GM21360 (cell line): ENCODE results near the gene PPP1R13B.

Experiments used
- ATAC-seq: cut with Tn5 transposase; IDR thresholded peaks from one replicate; pipeline ENCODE4 v1.9.1; 2021; ENCODE audit warnings: mild to moderate bottlenecking, moderate library complexity; ENCODE audit not compliant: unreplicated experiment

PPP1R13B gene

DNA sequence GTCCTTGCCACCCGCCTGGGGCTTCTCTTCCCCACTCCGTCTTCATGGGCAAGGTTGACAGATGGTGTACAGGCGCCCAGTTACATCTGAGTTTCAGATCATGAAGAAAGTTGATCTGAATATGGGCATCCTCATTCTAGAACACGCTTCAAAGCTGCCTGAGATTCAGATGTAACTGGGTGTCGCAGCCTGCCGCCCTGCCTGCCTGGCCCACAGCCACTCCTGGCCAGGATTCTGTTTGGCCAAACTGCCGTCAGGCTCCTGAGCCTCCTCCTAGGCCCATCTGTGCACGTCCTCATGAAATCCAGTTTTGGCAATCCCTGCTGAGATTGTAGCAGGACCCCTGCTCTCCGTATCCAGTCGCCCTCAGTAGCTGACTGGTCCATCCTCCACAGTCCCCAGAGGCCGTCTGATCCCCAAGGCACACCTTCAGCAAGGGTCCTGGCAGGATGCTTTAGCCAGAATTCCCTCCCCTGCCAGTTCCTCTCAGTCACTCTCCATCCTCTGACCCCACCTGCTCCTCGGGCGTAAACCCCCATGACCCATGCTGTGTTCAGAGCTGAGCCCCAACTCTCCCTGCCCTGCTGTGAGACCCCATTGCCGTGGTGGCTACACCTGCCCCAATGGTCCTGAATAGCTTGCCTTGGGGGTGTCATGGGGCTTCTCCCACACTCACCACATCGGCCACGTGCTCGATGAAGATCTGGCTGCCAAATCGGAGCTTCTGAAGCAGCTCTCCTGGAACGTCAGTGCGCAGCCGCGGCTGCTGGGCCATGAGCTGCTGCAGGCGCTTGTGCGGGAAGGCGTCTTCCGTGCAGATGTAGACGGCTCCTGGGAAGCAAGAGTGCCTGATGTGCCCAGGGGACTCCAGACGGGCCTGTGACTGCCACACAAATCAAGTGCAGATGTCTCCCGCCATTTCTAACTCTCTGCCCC is 144.6 kb downstream of the PPP1R13B start:
- no peak for ATAC-seq

DNA sequence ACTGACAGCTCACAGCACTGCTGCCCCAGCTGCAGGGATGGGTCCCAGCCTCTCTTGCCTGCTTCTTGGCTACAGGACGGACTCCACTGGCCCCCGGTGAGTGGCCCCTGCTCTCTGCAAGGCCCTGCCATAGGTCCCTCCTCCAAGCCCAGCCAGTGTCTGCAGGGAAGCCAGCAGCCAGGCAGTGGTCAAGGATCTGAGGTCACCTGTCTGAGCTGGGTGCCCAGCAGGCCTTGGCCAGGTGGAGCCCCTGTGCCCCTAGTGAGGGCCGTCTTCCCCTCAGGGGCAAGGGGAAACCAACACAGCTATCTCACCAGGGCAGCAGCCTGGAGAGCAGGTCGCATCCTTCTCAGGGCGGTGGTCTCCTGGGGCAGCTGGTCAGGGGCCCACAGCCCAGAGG is 145.3 kb downstream of the PPP1R13B start:
- no peak for ATAC-seq

DNA sequence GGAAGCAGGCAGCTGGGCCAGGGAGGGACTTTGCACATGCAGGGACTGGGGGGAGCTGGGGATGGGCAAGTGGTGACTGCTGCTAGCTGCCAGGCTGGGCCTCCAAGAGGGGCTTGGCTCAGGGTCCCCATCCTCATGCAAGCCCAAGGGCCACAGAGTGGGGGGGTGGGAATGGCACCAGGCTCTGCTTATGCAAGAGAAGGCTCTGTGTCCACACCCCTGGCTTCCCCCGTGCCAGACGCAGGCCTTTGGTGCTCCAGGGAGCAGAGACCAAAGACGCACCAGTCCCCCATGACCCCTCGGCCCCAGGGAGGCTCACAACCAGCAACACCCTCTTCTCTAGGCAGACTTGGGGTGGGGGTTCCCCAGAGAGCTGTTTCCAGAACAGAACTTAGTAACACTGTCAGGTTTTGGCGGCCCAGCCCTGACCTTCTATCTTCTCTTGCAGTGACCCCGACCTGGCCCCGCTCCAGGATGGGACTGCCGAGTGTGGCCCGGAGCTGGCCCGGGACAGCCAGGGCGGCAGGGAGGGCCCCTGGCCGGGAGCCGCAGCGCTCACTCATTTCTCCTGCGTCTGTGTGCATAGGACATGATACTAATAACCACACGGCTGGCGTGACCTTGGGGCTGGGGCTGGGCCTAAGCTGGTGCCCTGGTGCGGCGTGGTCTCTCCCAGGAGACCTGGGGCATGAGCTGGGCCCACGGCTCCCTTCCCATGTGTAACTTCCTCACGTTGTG is 146.5 kb downstream of the PPP1R13B start:
- no peak for ATAC-seq

DNA sequence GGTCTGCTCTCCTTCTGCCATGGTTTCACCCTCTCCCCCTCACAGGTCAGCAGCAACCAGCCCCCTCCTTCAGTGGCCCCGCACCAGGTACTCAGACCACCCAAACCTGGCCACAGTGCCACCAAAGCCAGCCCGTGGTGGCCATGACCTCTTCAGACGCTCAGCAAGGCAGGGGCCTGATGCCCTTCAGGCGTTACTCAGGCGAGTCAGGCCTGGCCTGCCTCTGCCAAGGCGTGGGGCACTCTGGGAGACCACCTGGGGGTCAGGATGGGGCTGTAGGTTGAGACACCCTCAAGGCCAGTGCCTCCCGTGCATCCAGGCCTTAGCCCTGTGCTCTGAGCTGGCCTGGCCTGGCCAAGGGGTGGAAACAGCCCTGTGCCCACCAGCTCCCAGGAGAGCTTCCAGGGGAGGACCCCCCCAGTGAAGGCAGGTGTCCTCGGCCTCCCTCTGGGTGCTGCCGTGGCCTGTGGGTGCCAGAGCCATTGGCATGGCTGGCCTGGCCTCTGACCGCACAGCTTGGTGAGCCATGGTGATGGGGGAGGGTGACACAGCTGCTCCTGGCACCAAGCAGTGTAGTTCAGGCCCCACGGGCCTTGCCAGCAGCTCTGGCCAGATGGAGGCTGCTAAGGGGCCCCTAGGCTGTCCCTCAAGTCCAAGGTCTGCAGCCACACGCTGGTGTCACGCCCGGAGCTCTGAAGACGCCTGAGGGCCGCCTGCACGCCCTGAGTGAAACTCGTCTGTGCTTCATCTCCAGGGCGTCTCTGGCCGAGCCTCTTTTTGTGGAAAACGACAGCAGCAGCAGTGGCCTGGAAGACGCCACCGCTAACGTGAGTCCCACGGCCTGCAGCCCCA is 147.2 kb downstream of the PPP1R13B start:
- no peak for ATAC-seq

DNA sequence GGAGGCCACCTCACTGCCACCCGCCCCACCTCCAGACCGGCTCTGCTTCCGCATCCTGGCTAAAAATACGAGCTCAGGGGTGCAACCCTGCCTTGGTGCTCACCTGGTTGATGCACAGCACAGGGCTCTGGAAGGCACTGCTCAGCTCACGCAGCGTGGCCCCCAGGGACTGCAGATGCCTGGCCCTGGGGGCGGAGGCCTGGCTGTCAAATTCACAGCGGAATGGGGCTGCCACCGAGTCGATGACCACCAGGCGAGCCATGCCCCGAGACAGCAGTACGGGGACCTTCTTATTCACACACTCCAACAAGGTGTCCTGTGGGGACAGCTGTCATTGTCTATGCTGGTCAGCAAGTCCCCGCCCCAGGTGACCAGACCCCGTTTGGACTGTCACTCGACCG is 148.1 kb downstream of the PPP1R13B start:
- no peak for ATAC-seq

DNA sequence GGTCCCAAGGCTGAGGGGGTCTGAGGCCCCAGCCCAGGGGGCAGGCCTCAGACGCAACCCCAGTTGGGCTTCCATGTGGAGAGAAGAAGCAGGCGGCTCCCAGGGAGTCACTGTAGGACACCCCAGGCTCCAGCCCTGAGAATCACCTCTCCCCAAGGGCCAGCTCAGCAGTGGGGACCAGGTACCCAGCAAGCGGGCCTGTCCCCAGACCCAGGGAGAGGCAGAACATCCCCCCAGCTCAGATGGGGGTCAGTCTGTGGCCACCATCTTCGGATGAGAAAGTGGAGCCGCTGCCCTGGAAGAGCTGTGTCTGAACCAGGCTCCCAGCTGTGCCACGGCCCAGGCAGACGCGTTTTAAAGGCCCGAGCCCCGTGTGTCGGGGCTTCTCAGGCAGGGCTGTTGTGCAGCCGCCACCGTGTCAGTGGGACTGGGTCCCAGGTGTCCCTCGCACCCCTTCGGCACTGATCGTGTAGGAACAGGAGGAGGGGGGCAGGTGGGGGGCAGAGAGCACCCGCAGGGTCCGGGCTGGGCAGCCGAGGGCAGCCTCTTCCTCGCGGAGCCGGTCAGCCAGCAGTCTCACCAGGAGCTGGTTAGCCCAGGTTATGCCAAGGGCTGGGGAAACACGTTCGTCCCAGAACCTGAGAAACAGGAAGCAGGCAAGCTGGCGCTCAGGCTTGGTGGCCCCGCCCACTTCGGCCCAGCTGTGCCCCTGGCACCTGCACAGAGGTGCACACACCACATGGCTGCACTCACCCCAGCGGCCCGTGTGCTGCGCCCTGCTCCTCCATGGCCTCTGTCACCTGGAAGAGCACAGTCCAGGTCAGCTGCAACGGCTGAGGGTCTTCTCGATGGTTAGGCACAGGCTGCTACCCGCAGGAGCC is 148.8 kb downstream of the PPP1R13B start:
- no peak for ATAC-seq

DNA sequence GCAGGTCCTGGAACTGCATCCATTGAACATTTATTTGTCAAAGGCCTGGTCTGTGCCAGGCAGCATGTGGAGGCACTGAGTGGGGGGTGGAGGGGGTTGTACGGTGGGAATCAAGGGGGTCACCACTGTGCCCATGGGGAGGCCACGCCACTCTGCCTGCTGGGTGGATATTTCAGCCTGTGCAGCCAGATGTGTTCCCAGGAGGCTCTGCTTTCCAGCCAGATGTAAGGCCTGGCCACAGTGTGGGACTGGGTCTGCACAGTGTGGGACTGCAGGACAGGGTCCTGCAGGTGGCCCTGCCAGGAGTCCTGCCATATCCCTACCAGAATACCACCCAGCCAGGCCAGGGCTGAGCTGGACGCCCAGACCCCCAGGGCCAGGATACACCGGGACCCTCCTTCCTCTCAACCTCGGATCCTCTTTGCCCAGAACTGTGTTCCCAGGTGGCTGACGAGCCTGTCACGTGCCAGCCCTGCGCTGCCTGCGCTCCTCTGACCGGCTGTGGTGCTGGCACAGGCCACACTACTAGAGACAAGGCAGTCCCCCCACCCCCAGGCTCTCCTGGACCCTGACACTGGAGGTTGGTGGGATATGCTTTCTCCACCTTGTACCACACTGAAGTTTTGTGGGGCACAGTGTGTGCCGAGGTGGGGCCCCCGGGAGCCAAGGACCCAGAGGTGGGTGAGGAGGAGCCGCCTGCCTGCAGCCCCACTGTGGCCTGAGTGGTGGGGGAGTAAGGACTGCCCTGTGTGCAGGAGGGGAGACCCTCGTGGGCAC is 149.6 kb downstream of the PPP1R13B start:
- ATAC-seq, result no peak

DNA sequence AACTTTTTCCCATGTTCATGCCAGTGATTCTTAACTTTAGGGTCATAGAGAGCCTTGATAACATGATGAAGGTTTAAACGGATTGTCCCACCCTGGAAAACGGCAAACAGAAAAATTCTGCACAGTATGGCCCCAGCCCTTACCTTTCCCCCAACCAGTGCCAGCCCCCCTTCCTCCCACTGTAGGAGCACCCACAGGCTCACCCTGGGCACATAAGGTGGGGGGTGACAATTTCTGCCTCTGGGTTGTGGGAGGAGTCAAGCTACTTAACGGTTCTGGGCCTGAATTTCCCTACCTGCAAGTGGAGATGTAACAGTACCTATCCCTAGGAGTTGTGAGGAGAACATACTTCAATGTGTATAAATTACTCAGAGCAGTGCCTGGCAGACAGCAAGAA is 150.2 kb downstream of the PPP1R13B start:
- no peak for ATAC-seq

DNA sequence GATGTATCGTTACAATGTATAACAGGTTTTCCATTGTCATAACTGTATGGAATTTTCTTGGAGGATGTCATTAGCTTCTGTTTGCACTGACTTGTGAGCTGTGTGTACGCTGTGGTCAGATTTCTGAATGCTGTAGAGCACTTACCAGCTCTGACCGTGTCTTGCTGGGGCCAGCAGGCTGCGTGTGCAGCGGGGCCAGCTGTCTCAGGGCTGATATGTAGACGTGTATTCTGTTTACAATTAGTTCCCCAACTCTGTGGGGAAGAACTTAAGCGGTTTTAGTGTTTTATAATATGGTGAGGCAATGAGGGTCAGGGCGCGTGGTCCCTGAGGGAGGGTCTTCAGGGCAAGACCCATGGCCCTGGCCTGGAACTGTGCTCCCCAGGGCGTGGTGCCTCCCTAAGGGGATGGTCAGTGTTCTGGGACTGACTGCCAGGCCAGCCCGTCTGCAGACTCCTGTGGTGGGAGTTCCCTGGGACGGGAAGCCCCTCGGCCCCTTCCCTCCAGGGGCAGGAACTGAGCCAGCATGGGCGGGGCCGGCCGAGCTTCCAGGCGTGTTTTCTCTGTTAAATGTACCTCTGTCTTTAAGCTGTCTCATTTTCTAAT is 150.8 kb downstream of the PPP1R13B start:
- ATAC-seq, result no peak

DNA sequence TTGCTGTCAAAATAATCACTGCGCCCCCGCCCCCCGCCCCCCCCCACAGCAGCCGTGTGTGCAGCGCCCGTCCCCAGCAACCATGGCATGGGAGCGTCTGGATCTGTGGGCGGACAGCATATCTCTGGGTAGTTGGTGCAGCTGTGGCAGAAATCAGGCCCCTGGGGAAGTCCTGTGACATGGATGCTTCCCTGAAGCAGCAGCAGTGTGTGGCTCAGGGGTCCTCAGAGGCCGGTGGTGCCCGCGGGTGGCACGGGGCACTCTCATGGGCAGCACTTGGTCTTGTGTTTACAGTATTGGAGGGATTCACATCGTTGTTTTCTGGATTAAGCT is 151.3 kb downstream of the PPP1R13B start:
- no peak for ATAC-seq

DNA sequence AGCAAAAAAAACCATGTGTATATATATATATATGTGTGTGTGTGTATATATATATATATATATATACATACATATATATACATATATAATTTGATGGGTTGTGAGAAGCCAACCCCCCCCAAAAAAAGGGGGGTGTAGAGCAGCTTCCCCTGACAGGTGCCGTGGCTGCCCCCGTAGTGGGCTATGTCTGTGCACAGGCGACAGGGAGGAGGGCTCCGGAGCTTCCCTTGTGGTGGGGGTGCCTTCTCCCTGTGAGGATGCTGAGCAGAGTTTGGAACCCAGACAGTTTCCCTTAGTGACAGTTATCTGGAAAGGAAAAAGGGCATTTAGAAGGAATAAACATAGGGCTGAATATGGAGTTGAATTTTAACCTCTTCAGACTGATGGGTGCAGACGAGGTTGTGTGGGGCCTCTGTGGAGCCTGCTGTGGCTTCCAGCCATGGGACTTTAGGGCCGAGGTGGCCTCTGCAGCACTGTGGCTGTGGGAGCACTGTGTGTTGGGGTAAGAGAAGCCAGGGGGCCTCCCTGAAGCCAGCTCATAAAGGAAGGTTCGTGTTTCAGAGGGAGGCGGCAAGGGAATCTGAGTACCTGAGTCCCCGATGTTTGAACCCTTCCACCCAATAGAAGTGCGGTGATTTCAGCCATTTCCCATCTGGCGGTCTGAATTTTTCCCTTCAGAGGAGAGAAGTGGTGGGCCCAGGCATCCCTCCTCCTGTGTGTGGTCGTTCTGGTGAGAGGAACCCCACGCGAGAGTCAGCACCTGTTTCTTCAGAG is 151.9 kb downstream of the PPP1R13B start:
- no peak for ATAC-seq

DNA sequence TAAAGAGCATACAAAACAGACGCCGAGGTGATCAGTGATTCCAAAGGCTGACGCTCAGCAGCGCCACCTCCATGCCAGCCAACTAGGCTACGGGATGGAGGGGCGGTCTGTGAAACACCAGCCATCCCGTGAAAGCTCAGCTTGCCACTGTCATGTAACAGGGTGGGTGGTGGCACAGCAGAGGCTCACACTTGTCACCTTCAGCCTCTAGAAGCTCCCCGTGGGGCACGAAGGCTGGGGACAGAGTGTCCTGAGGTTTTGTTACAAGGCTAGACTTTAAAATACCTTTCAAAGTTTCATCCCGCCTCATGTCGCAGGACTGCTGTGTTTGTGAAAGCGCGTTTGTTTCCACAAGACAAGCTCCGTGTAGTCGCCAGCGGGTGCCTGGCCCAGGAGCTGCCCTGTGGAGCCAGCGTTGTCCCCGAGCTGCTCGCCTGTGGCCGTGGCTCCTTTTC is 152.8 kb downstream of the PPP1R13B start:
- no peak for ATAC-seq

DNA sequence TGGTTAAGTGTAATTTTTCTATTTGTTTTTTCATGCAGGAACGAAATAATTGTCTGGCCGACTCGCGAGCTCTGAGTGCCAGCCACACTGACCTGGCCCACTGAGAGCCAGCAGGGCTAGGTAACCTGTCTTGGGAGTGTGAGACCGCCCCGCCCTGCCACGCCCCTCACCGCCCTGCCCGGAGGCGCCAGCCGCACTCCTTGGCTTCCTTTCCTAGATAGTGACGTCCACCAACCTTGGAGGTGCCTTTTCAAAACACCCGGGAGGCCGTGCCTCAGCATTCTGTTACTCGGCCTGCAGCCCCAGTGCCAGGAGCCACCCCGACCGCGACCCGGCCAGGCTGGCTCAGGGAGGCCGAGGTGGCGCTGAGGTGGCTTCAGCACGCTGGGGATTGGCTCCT is 153.9 kb downstream of the PPP1R13B start:
- no peak for ATAC-seq

DNA sequence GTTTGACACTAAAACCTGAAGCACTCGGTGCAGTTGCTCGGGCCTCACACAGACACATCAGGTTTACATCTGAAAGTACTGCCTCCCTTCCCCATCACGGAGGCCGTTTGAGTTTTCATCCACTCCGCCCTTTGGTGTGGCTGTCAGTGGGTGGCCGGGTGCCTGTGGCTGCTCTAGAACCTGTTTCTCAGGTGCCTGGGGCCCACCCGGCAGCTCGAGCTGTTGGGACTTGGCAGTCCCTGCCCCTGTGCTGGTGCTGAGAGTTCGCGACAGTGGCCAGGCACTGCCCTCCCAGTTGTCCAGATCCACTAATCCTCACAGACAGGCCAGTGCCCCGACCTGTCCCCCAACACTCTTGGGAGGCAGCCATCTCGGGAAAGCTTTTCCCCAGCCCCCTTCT is 154.5 kb downstream of the PPP1R13B start:
- ATAC-seq, result no peak

DNA sequence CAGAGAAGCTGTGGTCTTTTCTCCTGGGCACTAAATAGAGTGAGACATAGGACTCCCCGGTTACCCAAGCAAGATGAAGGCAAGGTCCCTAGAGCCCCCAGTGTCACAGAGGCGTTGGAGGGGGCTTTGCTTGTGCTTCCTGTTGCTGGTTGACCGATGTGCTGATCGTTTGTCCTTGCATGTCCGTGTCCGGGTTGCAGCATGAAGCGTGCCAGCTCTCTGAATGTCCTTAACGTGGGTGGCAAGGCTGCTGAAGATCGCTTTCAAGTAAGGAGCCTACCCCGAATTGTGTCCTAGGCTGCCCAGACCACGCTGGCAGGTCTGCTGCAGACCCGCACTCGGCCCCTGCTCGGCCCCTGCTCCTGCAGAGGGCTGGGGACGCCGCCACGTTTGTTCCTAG is 155.2 kb downstream of the PPP1R13B start:
- ATAC-seq, result peak; percentile 10

DNA sequence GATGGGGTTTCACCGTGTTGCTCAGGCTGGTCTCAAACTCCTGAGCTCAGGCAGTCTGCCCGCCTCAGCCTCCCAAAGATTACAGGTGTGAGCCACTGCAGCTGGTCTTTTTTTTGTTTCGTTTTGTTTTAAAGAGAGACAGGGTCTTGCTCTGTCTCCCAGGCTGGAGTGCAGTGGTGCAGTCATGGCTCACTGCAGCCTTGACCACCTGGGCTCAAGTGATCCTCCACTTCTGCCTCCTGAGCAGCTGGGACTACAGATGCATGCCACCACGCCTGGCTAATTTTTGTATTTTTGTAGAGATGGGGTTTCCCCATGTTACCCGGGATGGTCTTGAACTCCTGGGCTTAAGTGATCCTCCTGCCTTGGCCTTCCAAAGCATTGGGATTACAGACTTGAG is 155.7 kb downstream of the PPP1R13B start:
- ATAC-seq, result peak; percentile 66

DNA sequence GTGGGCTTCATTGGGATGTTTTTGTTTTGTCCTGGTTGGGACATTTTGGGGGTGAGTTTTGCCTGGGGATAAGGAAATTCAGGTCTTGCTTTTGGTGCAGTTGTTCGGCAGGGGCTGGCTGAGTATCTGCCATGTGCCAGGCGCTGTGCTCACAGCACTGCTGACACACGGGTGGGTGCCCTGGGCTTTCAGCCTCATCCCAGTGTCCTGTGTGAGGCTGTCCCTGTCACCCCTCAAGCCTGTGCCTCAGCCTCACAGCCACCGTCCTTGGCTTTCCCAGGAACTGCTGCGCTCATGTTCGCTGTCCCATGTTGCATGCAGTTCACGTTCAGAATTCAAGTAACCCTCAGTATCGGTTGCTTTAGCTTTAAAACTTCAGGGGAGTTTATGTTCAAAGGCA is 157.0 kb downstream of the PPP1R13B start:
- no peak for ATAC-seq
